DND-41 (cell line): ENCODE data around the gene BIRC6.

Experiments
- CTCF ChIP-seq: IDR thresholded peaks from 2 replicates; pipeline ENCODE4 v1.5.1; 2012; ENCODE audit warnings: borderline replicate concordance, low read length, moderate library complexity, mild to moderate bottlenecking; ENCODE audit not compliant: poor library complexity, severe bottlenecking; ENCODE audit errors: extremely low read depth
- EZH2 ChIP-seq: IDR thresholded peaks from 3 replicates; pipeline ENCODE4 v1.6.1; 2012; ENCODE audit warnings: borderline replicate concordance, low read depth, mild to moderate bottlenecking, moderate library complexity, low read length, inconsistent platforms; ENCODE audit not compliant: severe bottlenecking

- TF ChIP-seq CTCF (no peak), EZH2 (no peak)
Observed at GRCh38 chr2:32310577-32310976, 46.2 kb upstream of the BIRC6 start.
